Panc1 (cell line): ENCODE data around the gene SPDYC. TPM values are rescaled to one million over a fixed set of nuclear protein-coding genes. Genes with fewer than 3 reads are reported as not detected.

Experiments used
- ATAC-seq: fragments of 200-7000 bp; cut with Tn5 transposase; 2 replicates; pipeline ENCODE4 v1.9.1; 2020; ENCODE audit warnings: mild to moderate bottlenecking, moderate library complexity
- BruUV-seq: library from RNA; stranded (reverse); fragments of 400-500 nt; replicated peaks from 2 replicates; lab custom pipeline; 2021; lab: Mats Ljungman, UMichigan
- CTCF ChIA-PET: fragments of 300-600 bp; sonication (Branson Sonifier 250); formaldehyde crosslinking; loops from one replicate; lab custom pipeline; 2022; ENCODE audit warnings: antibody characterized with exemption; lab: Charles Lee
- POLR2A ChIA-PET: fragments of 300-600 bp; sonication (Branson Sonifier 250); formaldehyde crosslinking; loops from one replicate; lab custom pipeline; 2022; ENCODE audit warnings: antibody characterized with exemption; lab: Charles Lee
- DNase-seq: peaks from one replicate; pipeline ENCODE4 v3.0.0-alpha.2; 2010; ENCODE audit warnings: low read depth, low spot score
- H3K27ac ChIP-seq: 2 replicates; pipeline ENCODE4 v1.5.1; 2011; ENCODE audit warnings: mild to moderate bottlenecking, low read length, inconsistent platforms
- H3K27me3 ChIP-seq: fragments of 200-500 bp; sonication (Bioruptor generic); 2 replicates; pipeline ENCODE4 v1.6.0; 2014; ENCODE audit warnings: low read length, inconsistent platforms; ENCODE audit not compliant: control insufficient read depth, insufficient read depth
- H3K36me3 ChIP-seq: fragments of 200-500 bp; sonication (Bioruptor generic); 2 replicates; pipeline ENCODE4 v1.5.1; 2014; ENCODE audit warnings: inconsistent platforms, mild to moderate bottlenecking, low read length, moderate library complexity; ENCODE audit not compliant: control insufficient read depth, insufficient read depth
- H3K4me1 ChIP-seq: 2 replicates; pipeline ENCODE4 v1.5.1; 2011; ENCODE audit warnings: inconsistent platforms, mild to moderate bottlenecking, low read length, moderate library complexity; ENCODE audit not compliant: control insufficient read depth, insufficient read depth
- H3K4me3 ChIP-seq, 2 experiments: 2 replicates each; pipeline ENCODE4 v1.5.1; 2011 to 2012; ENCODE audit warnings: low read depth in 2 of 2, low read length in 2 of 2, mild to moderate bottlenecking in 2 of 2, inconsistent platforms in 1 of 2, moderate library complexity in 1 of 2
- H3K9me3 ChIP-seq: fragments of 200-500 bp; sonication (Bioruptor generic); 2 replicates; pipeline ENCODE4 v1.5.1; 2014; ENCODE audit warnings: low read depth, mild to moderate bottlenecking, inconsistent platforms, low read length, moderate library complexity; ENCODE audit not compliant: control insufficient read depth, insufficient read depth
- CTCF ChIP-seq: fragments of 450-650 bp; IDR thresholded peaks from 2 replicates; pipeline ENCODE4 v1.5.1; 2017; ENCODE audit warnings: mild to moderate bottlenecking
- POLR2AphosphoS5 ChIP-seq: IDR thresholded peaks from 2 replicates; pipeline ENCODE4 v1.6.1; 2012; ENCODE audit warnings: mild to moderate bottlenecking, low read depth, low read length, moderate library complexity
- REST ChIP-seq, 2 experiments: IDR thresholded peaks; 2 replicates each; pipeline ENCODE4 v1.6.1; 2011 to 2012; ENCODE audit warnings: low read depth in 2 of 2, control low read depth in 1 of 2, low read length in 1 of 2, mild to moderate bottlenecking in 1 of 2, moderate library complexity in 1 of 2; ENCODE audit not compliant: insufficient read depth in 1 of 2
- SIN3A ChIP-seq: IDR thresholded peaks from 2 replicates; pipeline ENCODE4 v1.6.1; 2012; ENCODE audit warnings: low read depth, mild to moderate bottlenecking, low read length, moderate library complexity, borderline replicate concordance; ENCODE audit not compliant: insufficient read depth
- TCF7L2 ChIP-seq: IDR thresholded peaks from 2 replicates; pipeline ENCODE4 v1.6.1; 2011; ENCODE audit warnings: mild to moderate bottlenecking, low read depth, low read length, inconsistent platforms
- in situ Hi-C: cut with HindIII; loops from 2 replicates; pipeline ENCODE4 v1.10.0; 2016; ENCODE audit warnings: low sequenced_read_pairs, low pct_unique_long_range_greater_than_20kb
- intact Hi-C: fragments of 100-400 bp; cut with micrococcal nuclease; formaldehyde crosslinking; loops from one replicate; pipeline ENCODE4 v1.10.0; 2022; ENCODE audit not compliant: unreplicated experiment
- total RNA-seq: library from RNA; stranded (reverse); gene quantifications from one replicate; pipeline ENCODE4 v1.2.1, GENCODE V29; 2021; ENCODE audit not compliant: unreplicated experiment

Gene SPDYC
- total RNA-seq, 1 experiment from 2014 or later, result not detected

- no peak for ATAC-seq
- BruUV-seq, result no TSS peak
Observed at GRCh38 chr11:65183201-65183891, 13.3 kb downstream of the SPDYC start.

More at GRCh38 chr11:65183201-65183891, 13.3 kb downstream of the SPDYC start:
- intact Hi-C loops (loop anchor here (10.0 kb wide), 1 partner anchor 49 kb away; the partner anchor contains the start of gene SYVN1), in situ Hi-C loops (no loop called here)
- H3K36me3 ChIP-seq, result peaks cover 7% of the 10 kb centered on the region; the same call in 1 of the 2 replicates
- no peak for DNase-seq
- peak overlapping the region; percentile 79 to 95; a peak in 2 of 4 replicates for H3K4me3 ChIP-seq
- H3K27ac ChIP-seq, result peak overlapping the region; percentile 93; the same call in 1 of the 2 replicates
- peaks cover 16% of the 10 kb centered on the region for H3K4me1 ChIP-seq
- no peaks in the 10 kb centered on the region for H3K27me3 ChIP-seq
- TF ChIP-seq SIN3A (no peak), POLR2AphosphoS5 (no peak), REST (IDR thresholded peaks at IDR 0.05; ENCODE audit: insufficient read depth in 1 of 2, low read depth in 2 of 2, low read length in 1 of 2) (no peak), CTCF (no peak), TCF7L2 (no peak)
- ChIA-PET POLR2A (interaction anchor here (0.6 kb wide), 1 partner anchor 151 kb away, joined by 5 read pairs; no protein-coding TSS in a partner anchor), CTCF (interaction anchor here (0.8 to 1.1 kb wide), 2 partner anchors 42 to 61 kb away, joined by 3 to 6 read pairs; partner anchors contain the start of gene MRPL49)
- no peaks in the 10 kb centered on the region for H3K9me3 ChIP-seq
